GM18526 (cell line): ENCODE measurements around the gene RANBP17.

Source experiments
- POLR2A ChIP-seq: IDR thresholded peaks from 3 replicates; pipeline ENCODE4 v1.6.1; 2011; ENCODE audit not compliant: insufficient read length; ENCODE audit errors: extremely low read depth

RANBP17 gene

GRCh38 chr5:171024084-171024483, 162.3 kb downstream of the RANBP17 start:
- no peak for TF ChIP-seq POLR2A

- TF ChIP-seq POLR2A, result no peak
Observed at GRCh38 chr5:171029401-171029800, 167.6 kb downstream of the RANBP17 start.

- no peak for TF ChIP-seq POLR2A
Observed at GRCh38 chr5:171031977-171032376, 170.2 kb downstream of the RANBP17 start.

GRCh38 chr5:171032435-171032973, 170.7 kb downstream of the RANBP17 start:
- TF ChIP-seq POLR2A, result no peak

GRCh38 chr5:171050916-171051315, 189.1 kb downstream of the RANBP17 start:
- no peak for TF ChIP-seq POLR2A

- TF ChIP-seq POLR2A, result no peak
Observed at GRCh38 chr5:171055875-171056454, 194.1 kb downstream of the RANBP17 start.

GRCh38 chr5:171067540-171068130, 205.8 kb downstream of the RANBP17 start:
- no peak for TF ChIP-seq POLR2A

- TF ChIP-seq POLR2A, result no peak
Observed at GRCh38 chr5:171074747-171075146, 212.9 kb downstream of the RANBP17 start.

GRCh38 chr5:171080186-171080938, 218.5 kb downstream of the RANBP17 start:
- no peak for TF ChIP-seq POLR2A

- TF ChIP-seq POLR2A, result no peak
Observed at GRCh38 chr5:171081319-171081718, 219.5 kb downstream of the RANBP17 start.

- TF ChIP-seq POLR2A, result no peak
Observed at GRCh38 chr5:171092194-171092593, 230.4 kb downstream of the RANBP17 start.

- TF ChIP-seq POLR2A, result no peak
Observed at GRCh38 chr5:171093598-171093997, 231.8 kb downstream of the RANBP17 start.

- TF ChIP-seq POLR2A, result no peak
Observed at GRCh38 chr5:171094356-171094755, 232.5 kb downstream of the RANBP17 start.

GRCh38 chr5:171102877-171103610, 241.2 kb downstream of the RANBP17 start:
- no peak for TF ChIP-seq POLR2A

GRCh38 chr5:171107669-171108068, 245.9 kb downstream of the RANBP17 start:
- TF ChIP-seq POLR2A, result no peak
